ENCODE results near the gene PDLIM3. TPM values are rescaled to one million over a fixed set of nuclear protein-coding genes. Genes with fewer than 3 reads are reported as not detected.

Gene PDLIM3
- total and polyA plus RNA-seq, 2 donors (not counting 1 experiment from before 2014, with no cell fraction given) = 0.15 TPM; not detected in 1

GRCh38 chr4:185461565-185461964, 73.7 kb downstream of the PDLIM3 start:
- Mint-ChIP-seq H3K9me3 (ENCODE audit: insufficient read depth) (no peaks in the 10 kb centered on the region), H3K4me1 (no peaks in the 10 kb centered on the region), H3K27ac (no peak overlapping the region), H3K27me3 (peaks cover 23% of the 10 kb centered on the region), H3K4me3 (no peak overlapping the region)
- no peaks in the 10 kb centered on the region for H4K20me1 ChIP-seq (ENCODE audit: control insufficient read depth, insufficient read depth, low read length, poor library complexity, severe bottlenecking)
- 91% methylated on average over 6 of the region's 8 CpGs for WGBS (ENCODE audit: insufficient coverage)
- no peak for TF ChIP-seq EZH2 (IDR thresholded peaks at IDR 0.05; ENCODE audit: borderline replicate concordance, insufficient read depth, low read depth, low read length, poor library complexity, severe bottlenecking)
- no peak for TF ChIP-seq CTCF (IDR thresholded peaks at IDR 0.05)
- no peaks in the 10 kb centered on the region for H3K9me3 ChIP-seq (ENCODE audit: control extremely low read depth in 1 of 3, control insufficient read depth in 2 of 3, insufficient read depth in 1 of 3, low read length in 2 of 3)
- H2AFZ ChIP-seq (ENCODE audit: insufficient read depth, low read depth, low read length, poor library complexity, severe bottlenecking) = no peak overlapping the region
- no peak overlapping the region for H3K4me3 ChIP-seq (ENCODE audit: control extremely low read depth in 1 of 5, extremely low read depth in 1 of 5, insufficient read depth in 1 of 5, low read depth in 2 of 5, low read length in 4 of 5)
- H3K4me2 ChIP-seq (replicated peaks; ENCODE audit: low read depth, low read length, poor library complexity, severe bottlenecking) = no peak overlapping the region
- no peak for DNase-seq
- no peaks in the 10 kb centered on the region for H3K4me1 ChIP-seq (ENCODE audit: control insufficient read depth in 2 of 2, insufficient read depth in 2 of 2, low read length in 2 of 2)
- ChIA-PET CTCF (interaction anchor here (0.6 kb wide), 1 partner anchor 11 kb away, joined by 3 read pairs; no protein-coding TSS in a partner anchor), POLR2A (no interaction called here)
- no peaks in the 10 kb centered on the region for H3K79me2 ChIP-seq (ENCODE audit: control insufficient read depth, insufficient read depth, low read length)
- H3K9ac ChIP-seq (ENCODE audit: low read length) = no peak overlapping the region
- H3K36me3 ChIP-seq (replicated peaks in 1 of 2; ENCODE audit: control extremely low read depth in 1 of 2, control insufficient read depth in 1 of 2, extremely low read depth in 1 of 2, insufficient read depth in 2 of 2, low read length in 1 of 2) = no peaks in the 10 kb centered on the region
- no peak for ATAC-seq (ENCODE audit: low read depth)
- H3K27me3 ChIP-seq (replicated peaks in 1 of 4; ENCODE audit: control extremely low read depth in 1 of 4, control insufficient read depth in 3 of 4, insufficient read depth in 4 of 4, low read length in 3 of 4) = peaks cover 0 to 9% (median 1%) of the 10 kb centered on the region in 4 experiments
- intact Hi-C loops (cut with micrococcal nuclease) = no loop called here
- H3K27ac ChIP-seq (ENCODE audit: low read length in 2 of 2) = no peak overlapping the region

GRCh38 chr4:185457136-185457535, 78.2 kb downstream of the PDLIM3 start:
- Mint-ChIP-seq H3K27me3 (peaks cover 21% of the 10 kb centered on the region), H3K27ac (no peak overlapping the region), H3K4me1 (no peaks in the 10 kb centered on the region), H3K4me3 (no peak overlapping the region), H3K9me3 (ENCODE audit: insufficient read depth) (no peaks in the 10 kb centered on the region)
- Histone ChIP-seq H3K36me3 (replicated peaks in 1 of 2; ENCODE audit: control extremely low read depth in 1 of 2, control insufficient read depth in 1 of 2, extremely low read depth in 1 of 2, insufficient read depth in 2 of 2, low read length in 1 of 2) (no peaks in the 10 kb centered on the region), H4K20me1 (ENCODE audit: control insufficient read depth, insufficient read depth, low read length, poor library complexity, severe bottlenecking) (no peaks in the 10 kb centered on the region), H3K9ac (ENCODE audit: low read length) (no peak overlapping the region), H2AFZ (ENCODE audit: insufficient read depth, low read depth, low read length, poor library complexity, severe bottlenecking) (no peak overlapping the region), H3K27ac (ENCODE audit: low read length in 2 of 2) (no peak overlapping the region), H3K4me2 (replicated peaks; ENCODE audit: low read depth, low read length, poor library complexity, severe bottlenecking) (no peak overlapping the region), H3K4me1 (ENCODE audit: control insufficient read depth in 2 of 2, insufficient read depth in 2 of 2, low read length in 2 of 2) (no peaks in the 10 kb centered on the region), H3K79me2 (ENCODE audit: control insufficient read depth, insufficient read depth, low read length) (no peaks in the 10 kb centered on the region), H3K9me3 (ENCODE audit: control extremely low read depth in 1 of 3, control insufficient read depth in 2 of 3, insufficient read depth in 1 of 3, low read length in 2 of 3) (no peaks in the 10 kb centered on the region), H3K27me3 (replicated peaks in 1 of 4; ENCODE audit: control extremely low read depth in 1 of 4, control insufficient read depth in 3 of 4, insufficient read depth in 4 of 4, low read length in 3 of 4) (peaks cover 0 to 9% (median 1%) of the 10 kb centered on the region in 4 experiments), H3K4me3 (ENCODE audit: control extremely low read depth in 1 of 5, extremely low read depth in 1 of 5, insufficient read depth in 1 of 5, low read depth in 2 of 5, low read length in 4 of 5) (no peak overlapping the region)
- no peak for ATAC-seq (ENCODE audit: low read depth)
- ChIA-PET POLR2A (no interaction called here), CTCF (no interaction called here)
- TF ChIP-seq EZH2 (IDR thresholded peaks at IDR 0.05; ENCODE audit: borderline replicate concordance, insufficient read depth, low read depth, low read length, poor library complexity, severe bottlenecking) (no peak), CTCF (IDR thresholded peaks at IDR 0.05) (no peak)
- WGBS (ENCODE audit: insufficient coverage) = 52% methylated on average over 2 of the region's 3 CpGs
- DNase-seq = no peak
- intact Hi-C loops (cut with micrococcal nuclease) = loop anchor here (2.0 kb wide), 1 partner anchor 18 kb away; no protein-coding TSS in a partner anchor
